GM12878 (cell line): Measurements from ENCODE around the gene ISCU.

Experiments used
- CTCF ChIP-seq, 3 experiments: IDR thresholded peaks in 2 of 3; conservative IDR thresholded peaks in 1 of 3; 2 replicates each; pipeline ENCODE4 v1.5.1; 2011; ENCODE audit warnings: low read depth in 3 of 3, low read length in 3 of 3, mild to moderate bottlenecking in 3 of 3, control low read depth in 2 of 3, moderate library complexity in 2 of 3, inconsistent platforms in 1 of 3, mixed read lengths in 1 of 3; ENCODE audit not compliant: control insufficient read depth in 2 of 3, insufficient read depth in 1 of 3; ENCODE audit errors: extremely low read depth in 1 of 3
- EED ChIP-seq: sonication (generic); IDR thresholded peaks from 2 replicates; pipeline ENCODE4 v1.6.1; 2016; ENCODE audit warnings: antibody characterized with exemption, low read depth
- MEF2B ChIP-seq: fragments of 450-650 bp; IDR thresholded peaks from 2 replicates; pipeline ENCODE4 v1.6.1; 2018; ENCODE audit warnings: mild to moderate bottlenecking, moderate library complexity; ENCODE audit not compliant: partially characterized antibody, poor library complexity, severe bottlenecking
- ZBED1 ChIP-seq: IDR thresholded peaks from 2 replicates; pipeline ENCODE4 v1.6.1; 2016; ENCODE audit warnings: borderline replicate concordance
- ZSCAN29 ChIP-seq: fragments of 450-650 bp; IDR thresholded peaks from 2 replicates; pipeline ENCODE4 v1.6.1; 2017; ENCODE audit warnings: mild to moderate bottlenecking, moderate library complexity

GRCh38 chr12:108565146-108565545, 2.8 kb downstream of the ISCU start:
- no peak for TF ChIP-seq CTCF (IDR thresholded peaks at IDR 0.05 in 2 of 3, conservative IDR thresholded peaks at IDR 0.05 in 1 of 3; ENCODE audit: control insufficient read depth in 2 of 3, extremely low read depth in 1 of 3, insufficient read depth in 1 of 3, low read depth in 3 of 3, low read length in 3 of 3)
- no peak for TF ChIP-seq ZBED1
- TF ChIP-seq EED: no peak
- no peak for TF ChIP-seq MEF2B
- TF ChIP-seq ZSCAN29: no peak
